ENCODE results near the gene SMPDL3A. TPM values are rescaled to one million over a fixed set of nuclear protein-coding genes. Genes with fewer than 3 reads are reported as not detected.

SMPDL3A gene
- total RNA-seq, 1 donor from 2014 or later = 1.5 TPM

- Mint-ChIP-seq H3K4me1 (no peaks in the 10 kb centered on the region), H3K27me3 (no peaks in the 10 kb centered on the region), H3K27ac (no peak overlapping the region), H3K9me3 (no peaks in the 10 kb centered on the region), H3K36me3 (ENCODE audit: low read depth) (no peaks in the 10 kb centered on the region), H3K4me3 (no peak overlapping the region)
- DNase-seq (no peak), ATAC-seq (ENCODE audit: low read depth) (no peak)
- no peak for TF ChIP-seq CTCF (IDR thresholded peaks at IDR 0.05)
- ChIA-PET POLR2A (no interaction called here), CTCF (interaction anchor here (1.9 kb wide), 1 partner anchor 37 kb away, joined by 4 read pairs; no protein-coding TSS in a partner anchor)
- intact Hi-C loops (cut with micrococcal nuclease) = no loop called here
Observed at GRCh38 chr6:122800906-122801305, 11.8 kb downstream of the SMPDL3A start.

GRCh38 chr6:122801397-122801796 is 12.3 kb downstream of the SMPDL3A start:
- ATAC-seq (ENCODE audit: low read depth) (no peak), DNase-seq (no peak)
- H3K27me3 Mint-ChIP-seq = no peaks in the 10 kb centered on the region
- TF ChIP-seq CTCF (IDR thresholded peaks at IDR 0.05) = no peak
- no peaks in the 10 kb centered on the region for H3K9me3 Mint-ChIP-seq
- H3K27ac Mint-ChIP-seq = no peak overlapping the region
- H3K36me3 Mint-ChIP-seq (ENCODE audit: low read depth) = no peaks in the 10 kb centered on the region
- POLR2A ChIA-PET = no interaction called here
- intact Hi-C loops (cut with micrococcal nuclease) = no loop called here
- no peaks in the 10 kb centered on the region for H3K4me1 Mint-ChIP-seq
- CTCF ChIA-PET = interaction anchor here (1.9 kb wide), 1 partner anchor 37 kb away, joined by 4 read pairs; no protein-coding TSS in a partner anchor
- no peak overlapping the region for H3K4me3 Mint-ChIP-seq

GRCh38 chr6:122803171-122803661 is 14.2 kb downstream of the SMPDL3A start:
- Mint-ChIP-seq H3K36me3 (ENCODE audit: low read depth) (no peaks in the 10 kb centered on the region), H3K9me3 (no peaks in the 10 kb centered on the region), H3K27ac (no peak overlapping the region), H3K4me1 (no peaks in the 10 kb centered on the region), H3K4me3 (no peak overlapping the region), H3K27me3 (no peaks in the 10 kb centered on the region)
- no peak for DNase-seq
- no peak for TF ChIP-seq CTCF (IDR thresholded peaks at IDR 0.05)
- POLR2A ChIA-PET = no interaction called here
- CTCF ChIA-PET = no interaction called here
- ATAC-seq (ENCODE audit: low read depth) = no peak
- intact Hi-C loops (cut with micrococcal nuclease) = no loop called here

- Mint-ChIP-seq H3K4me1 (no peaks in the 10 kb centered on the region), H3K36me3 (ENCODE audit: low read depth) (no peaks in the 10 kb centered on the region), H3K27me3 (no peaks in the 10 kb centered on the region), H3K27ac (no peak overlapping the region), H3K4me3 (no peak overlapping the region), H3K9me3 (no peaks in the 10 kb centered on the region)
- DNase-seq (no peak), ATAC-seq (ENCODE audit: low read depth) (no peak)
- POLR2A ChIA-PET = no interaction called here
- no peak for TF ChIP-seq CTCF (IDR thresholded peaks at IDR 0.05)
- CTCF ChIA-PET = no interaction called here
- intact Hi-C loops (cut with micrococcal nuclease) = no loop called here
Observed at GRCh38 chr6:122804962-122805485, 16.0 kb downstream of the SMPDL3A start.

GRCh38 chr6:122806291-122806690 is 17.2 kb downstream of the SMPDL3A start:
- H3K4me3 Mint-ChIP-seq = no peak overlapping the region
- H3K27me3 Mint-ChIP-seq = no peaks in the 10 kb centered on the region
- H3K36me3 Mint-ChIP-seq (ENCODE audit: low read depth) = no peaks in the 10 kb centered on the region
- no peaks in the 10 kb centered on the region for H3K4me1 Mint-ChIP-seq
- no peak overlapping the region for H3K27ac Mint-ChIP-seq
- H3K9me3 Mint-ChIP-seq = no peaks in the 10 kb centered on the region
- CTCF ChIA-PET = no interaction called here
- ATAC-seq (ENCODE audit: low read depth) (no peak), DNase-seq (no peak)
- intact Hi-C loops (cut with micrococcal nuclease) = no loop called here
- POLR2A ChIA-PET = no interaction called here
- no peak for TF ChIP-seq CTCF (IDR thresholded peaks at IDR 0.05)
